Measurements from ENCODE around the gene NTRK3.

Gene NTRK3

GRCh38 chr15:87976552-87976951 lies 280.0 kb downstream of the NTRK3 start:
- no peaks in the 10 kb centered on the region for H3K36me3 Mint-ChIP-seq
- DNase-seq (ENCODE audit: low spot score in 2 of 2) = no peak
- no peak for ATAC-seq
- no peak overlapping the region for H3K4me3 Mint-ChIP-seq
- H3K27ac Mint-ChIP-seq = no peak overlapping the region
- no peaks in the 10 kb centered on the region for H3K9me3 Mint-ChIP-seq
- no peaks in the 10 kb centered on the region for H3K4me1 Mint-ChIP-seq

- DNase-seq (ENCODE audit: low spot score in 2 of 2) (no peak), ATAC-seq (no peak)
- no peaks in the 10 kb centered on the region for H3K9me3 Mint-ChIP-seq
- no peaks in the 10 kb centered on the region for H3K36me3 Mint-ChIP-seq
- no peaks in the 10 kb centered on the region for H3K4me1 Mint-ChIP-seq
- H3K27ac Mint-ChIP-seq = no peak overlapping the region
- no peak overlapping the region for H3K4me3 Mint-ChIP-seq
Measured at GRCh38 chr15:87973501-87974215, 282.9 kb downstream of the NTRK3 start.

- DNase-seq (ENCODE audit: low spot score in 2 of 2) (no peak), ATAC-seq (no peak)
- Mint-ChIP-seq H3K9me3 (no peaks in the 10 kb centered on the region), H3K36me3 (no peaks in the 10 kb centered on the region), H3K4me1 (no peaks in the 10 kb centered on the region), H3K27ac (no peak overlapping the region), H3K4me3 (no peak overlapping the region)
Measured at GRCh38 chr15:87971076-87971475, 285.5 kb downstream of the NTRK3 start.

- Mint-ChIP-seq H3K9me3 (no peaks in the 10 kb centered on the region), H3K27ac (no peak overlapping the region), H3K4me3 (no peak overlapping the region), H3K4me1 (no peaks in the 10 kb centered on the region), H3K36me3 (no peaks in the 10 kb centered on the region)
- ATAC-seq = no peak
- no peak for DNase-seq (ENCODE audit: low spot score in 2 of 2)
Measured at GRCh38 chr15:87967951-87968350, 288.6 kb downstream of the NTRK3 start.

GRCh38 chr15:87965304-87965703 lies 291.2 kb downstream of the NTRK3 start:
- H3K4me3 Mint-ChIP-seq = no peak overlapping the region
- no peak overlapping the region for H3K27ac Mint-ChIP-seq
- H3K4me1 Mint-ChIP-seq = no peaks in the 10 kb centered on the region
- H3K36me3 Mint-ChIP-seq = no peaks in the 10 kb centered on the region
- ATAC-seq (no peak), DNase-seq (ENCODE audit: low spot score in 2 of 2) (no peak)
- H3K9me3 Mint-ChIP-seq = no peaks in the 10 kb centered on the region

- no peaks in the 10 kb centered on the region for H3K36me3 Mint-ChIP-seq
- no peaks in the 10 kb centered on the region for H3K9me3 Mint-ChIP-seq
- H3K27ac Mint-ChIP-seq = no peak overlapping the region
- H3K4me3 Mint-ChIP-seq = no peak overlapping the region
- DNase-seq (ENCODE audit: low spot score in 2 of 2) (no peak), ATAC-seq (no peak)
- H3K4me1 Mint-ChIP-seq = no peaks in the 10 kb centered on the region
Measured at GRCh38 chr15:87962428-87962827, 294.1 kb downstream of the NTRK3 start.

GRCh38 chr15:87961851-87962420 lies 294.6 kb downstream of the NTRK3 start:
- no peaks in the 10 kb centered on the region for H3K4me1 Mint-ChIP-seq
- ATAC-seq (no peak), DNase-seq (ENCODE audit: low spot score in 2 of 2) (no peak)
- no peaks in the 10 kb centered on the region for H3K36me3 Mint-ChIP-seq
- no peaks in the 10 kb centered on the region for H3K9me3 Mint-ChIP-seq
- no peak overlapping the region for H3K27ac Mint-ChIP-seq
- no peak overlapping the region for H3K4me3 Mint-ChIP-seq

GRCh38 chr15:87959662-87960061 lies 296.9 kb downstream of the NTRK3 start:
- Mint-ChIP-seq H3K9me3 (no peaks in the 10 kb centered on the region), H3K27ac (no peak overlapping the region), H3K4me3 (no peak overlapping the region), H3K36me3 (no peaks in the 10 kb centered on the region), H3K4me1 (no peaks in the 10 kb centered on the region)
- no peak for ATAC-seq
- DNase-seq (ENCODE audit: low spot score in 2 of 2) = no peak

GRCh38 chr15:87959080-87959479 lies 297.5 kb downstream of the NTRK3 start:
- Mint-ChIP-seq H3K27ac (no peak overlapping the region), H3K4me1 (no peaks in the 10 kb centered on the region), H3K9me3 (no peaks in the 10 kb centered on the region), H3K4me3 (no peak overlapping the region), H3K36me3 (no peaks in the 10 kb centered on the region)
- ATAC-seq (no peak), DNase-seq (ENCODE audit: low spot score in 2 of 2) (no peak)

GRCh38 chr15:87955284-87955909 lies 301.1 kb downstream of the NTRK3 start:
- no peaks in the 10 kb centered on the region for H3K9me3 Mint-ChIP-seq

GRCh38 chr15:87954793-87955192 lies 301.7 kb downstream of the NTRK3 start:
- no peak for DNase-seq (ENCODE audit: low spot score in 2 of 2)
- no peak overlapping the region for H3K4me3 Mint-ChIP-seq
- no peaks in the 10 kb centered on the region for H3K4me1 Mint-ChIP-seq
- no peak overlapping the region for H3K27ac Mint-ChIP-seq
- H3K36me3 Mint-ChIP-seq = no peaks in the 10 kb centered on the region
- H3K9me3 Mint-ChIP-seq = no peaks in the 10 kb centered on the region
- ATAC-seq = no peak

More at GRCh38 chr15:87955284-87955909, 301.1 kb downstream of the NTRK3 start:
- Mint-ChIP-seq H3K36me3 (no peaks in the 10 kb centered on the region), H3K27ac (no peak overlapping the region), H3K4me1 (no peaks in the 10 kb centered on the region), H3K4me3 (no peak overlapping the region)
- DNase-seq (ENCODE audit: low spot score in 2 of 2) (no peak), ATAC-seq (no peak)

GRCh38 chr15:87952736-87953287 lies 303.7 kb downstream of the NTRK3 start:
- H3K36me3 Mint-ChIP-seq = no peaks in the 10 kb centered on the region
- no peak for DNase-seq (ENCODE audit: low spot score in 2 of 2)
- H3K4me1 Mint-ChIP-seq = no peaks in the 10 kb centered on the region

GRCh38 chr15:87949575-87950223 lies 306.8 kb downstream of the NTRK3 start:
- no peaks in the 10 kb centered on the region for H3K36me3 Mint-ChIP-seq
- H3K9me3 Mint-ChIP-seq = no peaks in the 10 kb centered on the region
- no peak overlapping the region for H3K4me3 Mint-ChIP-seq
- no peak overlapping the region for H3K27ac Mint-ChIP-seq
- no peak for DNase-seq (ENCODE audit: low spot score in 2 of 2)
- no peaks in the 10 kb centered on the region for H3K4me1 Mint-ChIP-seq
- ATAC-seq = no peak

More at GRCh38 chr15:87952736-87953287, 303.7 kb downstream of the NTRK3 start:
- ATAC-seq = no peak
- Mint-ChIP-seq H3K27ac (no peak overlapping the region), H3K9me3 (no peaks in the 10 kb centered on the region), H3K4me3 (no peak overlapping the region)

GRCh38 chr15:87949151-87949574 lies 307.4 kb downstream of the NTRK3 start:
- H3K4me1 Mint-ChIP-seq = no peaks in the 10 kb centered on the region
- H3K27ac Mint-ChIP-seq = no peak overlapping the region
- ATAC-seq (no peak), DNase-seq (ENCODE audit: low spot score in 2 of 2) (no peak)
- no peak overlapping the region for H3K4me3 Mint-ChIP-seq
- H3K9me3 Mint-ChIP-seq = no peaks in the 10 kb centered on the region
- no peaks in the 10 kb centered on the region for H3K36me3 Mint-ChIP-seq

- Mint-ChIP-seq H3K4me3 (no peak overlapping the region), H3K4me1 (no peaks in the 10 kb centered on the region), H3K36me3 (no peaks in the 10 kb centered on the region), H3K9me3 (no peaks in the 10 kb centered on the region), H3K27ac (no peak overlapping the region)
- DNase-seq (ENCODE audit: low spot score in 2 of 2) = no peak
- ATAC-seq = no peak
Measured at GRCh38 chr15:87947560-87947959, 309.0 kb downstream of the NTRK3 start.
